ENCODE data around the gene TNC.
A peak's percentile ranks its signal among the peaks of the same experiment; 100 is the strongest.
"Not testable (repeated sequence)": the region's sequence is repeated elsewhere in the genome, so short reads cannot be mapped to it uniquely, and the experiment has no call there.

Gene TNC

GRCh38 chr9:115130176-115130575, 12.2 kb upstream of the TNC start:
- DNase-seq (ENCODE audit: low read depth) = no peak
- TF ChIP-seq, protein P1, sequence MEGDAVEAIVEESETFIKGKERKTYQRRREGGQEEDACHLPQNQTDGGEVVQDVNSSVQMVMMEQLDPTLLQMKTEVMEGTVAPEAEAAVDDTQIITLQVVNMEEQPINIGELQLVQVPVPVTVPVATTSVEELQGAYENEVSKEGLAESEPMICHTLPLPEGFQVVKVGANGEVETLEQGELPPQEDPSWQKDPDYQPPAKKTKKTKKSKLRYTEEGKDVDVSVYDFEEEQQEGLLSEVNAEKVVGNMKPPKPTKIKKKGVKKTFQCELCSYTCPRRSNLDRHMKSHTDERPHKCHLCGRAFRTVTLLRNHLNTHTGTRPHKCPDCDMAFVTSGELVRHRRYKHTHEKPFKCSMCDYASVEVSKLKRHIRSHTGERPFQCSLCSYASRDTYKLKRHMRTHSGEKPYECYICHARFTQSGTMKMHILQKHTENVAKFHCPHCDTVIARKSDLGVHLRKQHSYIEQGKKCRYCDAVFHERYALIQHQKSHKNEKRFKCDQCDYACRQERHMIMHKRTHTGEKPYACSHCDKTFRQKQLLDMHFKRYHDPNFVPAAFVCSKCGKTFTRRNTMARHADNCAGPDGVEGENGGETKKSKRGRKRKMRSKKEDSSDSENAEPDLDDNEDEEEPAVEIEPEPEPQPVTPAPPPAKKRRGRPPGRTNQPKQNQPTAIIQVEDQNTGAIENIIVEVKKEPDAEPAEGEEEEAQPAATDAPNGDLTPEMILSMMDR (IDR thresholded peaks at IDR 0.05; ENCODE audit: control insufficient read depth, insufficient read depth, low read depth, low read length, missing control alignments) = no peak
- no peak overlapping the region for H3K4me3 ChIP-seq (ENCODE audit: control insufficient read depth, low read depth, low read length)

DNA sequence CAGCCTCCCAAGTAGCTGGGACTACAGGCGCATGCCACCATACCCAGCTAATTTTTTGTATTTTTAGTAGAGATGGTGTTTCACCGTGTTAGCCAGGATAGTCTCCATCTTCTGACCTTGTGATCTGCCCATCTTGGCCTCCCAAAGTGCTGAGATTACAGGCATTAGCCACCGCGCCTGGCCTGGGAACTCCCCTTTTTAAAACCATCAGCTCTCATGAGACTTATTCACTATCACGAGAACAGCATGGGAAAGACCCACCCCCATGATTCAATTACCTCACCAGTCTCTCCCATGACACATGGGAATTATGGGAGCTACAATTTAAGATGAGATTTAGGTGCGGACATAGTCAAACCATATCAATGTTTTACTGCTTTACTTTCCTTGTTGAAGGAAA, 10.8 kb upstream of the TNC start:
- not testable (repeated sequence) for H3K4me3 ChIP-seq (ENCODE audit: control insufficient read depth, low read depth, low read length); DNase-seq (ENCODE audit: low read depth)

GRCh38 chr9:115127191-115127817, 9.3 kb upstream of the TNC start:
- TF ChIP-seq, protein P1 (IDR thresholded peaks at IDR 0.05; ENCODE audit: control insufficient read depth, insufficient read depth, low read depth, low read length, missing control alignments) = no peak
- H3K4me3 ChIP-seq (ENCODE audit: control insufficient read depth, low read depth, low read length) = no peak overlapping the region
- DNase-seq (ENCODE audit: low read depth) = no peak

DNA sequence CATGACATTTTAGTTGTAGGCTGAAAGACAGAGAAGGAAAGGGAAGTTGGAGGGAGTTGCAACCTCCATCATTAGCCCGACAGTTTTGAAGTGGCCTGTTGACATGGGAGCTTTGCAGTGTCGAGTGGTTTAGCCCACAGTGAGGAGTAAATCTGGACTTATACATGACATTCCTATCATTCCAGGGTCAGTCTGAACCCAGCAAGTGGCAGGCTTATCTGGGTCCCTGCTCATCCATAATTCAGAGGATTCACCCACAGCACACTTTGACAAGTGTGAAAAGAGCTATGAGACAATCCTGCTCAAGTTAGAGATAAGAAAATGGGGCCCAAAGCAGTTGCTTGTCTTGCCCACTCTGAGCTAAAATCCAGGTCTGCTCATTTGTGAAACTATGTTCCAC, 8.4 kb upstream of the TNC start:
- no peak for DNase-seq (ENCODE audit: low read depth)
- TF ChIP-seq, protein P1 (IDR thresholded peaks at IDR 0.05; ENCODE audit: control insufficient read depth, insufficient read depth, low read depth, low read length, missing control alignments) = no peak
- H3K4me3 ChIP-seq (ENCODE audit: control insufficient read depth, low read depth, low read length) = no peak overlapping the region

GRCh38 chr9:115122937-115123336, 5.0 kb upstream of the TNC start:
- TF ChIP-seq, protein P1 (IDR thresholded peaks at IDR 0.05; ENCODE audit: control insufficient read depth, insufficient read depth, low read depth, low read length, missing control alignments) = no peak
- DNase-seq (ENCODE audit: low read depth) = no peak
- H3K4me3 ChIP-seq (ENCODE audit: control insufficient read depth, low read depth, low read length) = no peak overlapping the region

DNA sequence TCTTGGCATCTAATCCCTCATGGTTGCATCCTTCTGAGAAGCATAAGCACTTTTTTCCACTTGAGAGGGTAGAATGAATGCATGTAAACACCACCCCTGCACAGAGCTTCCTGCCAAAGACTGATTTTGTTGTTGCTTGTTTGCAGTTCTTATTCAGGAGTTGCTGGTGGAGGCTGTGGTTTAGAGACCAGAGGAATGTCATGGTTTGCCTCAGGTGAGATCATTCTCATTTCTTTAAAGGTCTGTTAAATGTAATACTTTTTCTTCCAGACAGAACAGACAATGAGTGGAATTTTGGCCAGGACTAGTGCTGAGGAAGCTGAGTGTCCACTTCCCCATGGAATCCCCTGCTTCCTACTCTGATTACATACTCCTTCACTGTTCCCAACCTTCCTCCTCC, 3.2 kb upstream of the TNC start:
- no peak overlapping the region for H3K4me3 ChIP-seq (ENCODE audit: control insufficient read depth, low read depth, low read length)
- TF ChIP-seq, protein P1 (IDR thresholded peaks at IDR 0.05; ENCODE audit: control insufficient read depth, insufficient read depth, low read depth, low read length, missing control alignments) = no peak
- DNase-seq (ENCODE audit: low read depth) = no peak

DNA sequence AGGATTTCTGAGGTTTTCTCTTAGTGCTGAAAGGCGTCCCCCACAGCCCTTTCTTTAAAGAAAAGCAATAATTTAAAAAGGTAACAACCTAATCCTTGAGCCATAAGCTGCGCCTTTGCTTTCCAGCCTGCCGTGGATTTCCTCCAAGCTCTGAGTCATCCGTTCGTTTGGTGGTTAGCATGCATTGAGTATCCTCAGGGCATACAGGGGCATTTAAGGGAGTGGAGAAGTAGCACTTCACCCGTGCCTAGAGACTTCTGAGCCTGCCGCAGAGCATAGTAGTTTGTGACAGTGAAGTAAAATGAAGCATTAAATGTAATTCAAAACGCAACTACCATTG, 892 bp upstream of the TNC start:
- peak overlapping the region; percentile 68 for H3K4me3 ChIP-seq (ENCODE audit: control insufficient read depth, low read depth, low read length)
- peak; percentile 62 for DNase-seq (ENCODE audit: low read depth)
- TF ChIP-seq, protein P1 (IDR thresholded peaks at IDR 0.05; ENCODE audit: control insufficient read depth, insufficient read depth, low read depth, low read length, missing control alignments) = no peak
